Measurements from ENCODE around the gene SLC16A13.

SLC16A13 gene

DNA sequence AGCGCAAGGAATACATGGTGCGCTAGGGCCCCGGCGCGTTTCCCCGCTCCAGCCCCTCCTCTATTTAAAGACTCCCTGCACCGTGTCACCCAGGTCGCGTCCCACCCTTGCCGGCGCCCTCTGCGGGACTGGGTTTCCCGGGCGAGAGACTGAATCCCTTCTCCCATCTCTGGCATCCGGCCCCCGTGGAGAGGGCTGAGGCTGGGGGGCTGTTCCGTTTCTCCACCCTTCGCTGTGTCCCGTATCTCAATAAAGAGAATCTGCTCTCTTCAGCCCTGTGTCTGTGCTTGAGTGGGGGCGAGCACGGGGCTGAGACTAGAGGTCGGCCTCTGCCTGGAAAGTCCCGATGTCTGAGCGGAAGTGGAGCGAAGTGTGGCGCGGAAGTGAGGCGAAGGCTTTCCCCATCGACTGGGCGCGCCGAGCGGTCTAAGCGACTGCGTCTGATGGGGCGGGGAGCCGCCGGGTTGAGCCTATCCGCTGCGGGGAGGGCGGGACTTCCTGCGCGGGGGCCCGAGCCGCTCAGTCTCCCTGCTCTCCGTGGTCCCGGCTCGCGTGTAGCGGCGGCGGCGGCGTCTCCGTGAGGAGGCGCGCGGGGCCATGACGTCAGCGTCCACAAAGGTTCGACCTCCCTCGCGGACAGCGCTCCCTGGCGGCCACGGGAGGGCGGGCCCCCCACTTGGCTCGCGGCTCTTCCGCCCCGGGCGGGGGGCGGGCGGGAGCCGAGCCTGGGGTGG, 21.4 kb upstream of the SLC16A13 start:
- no peak for FAIRE-seq

DNA sequence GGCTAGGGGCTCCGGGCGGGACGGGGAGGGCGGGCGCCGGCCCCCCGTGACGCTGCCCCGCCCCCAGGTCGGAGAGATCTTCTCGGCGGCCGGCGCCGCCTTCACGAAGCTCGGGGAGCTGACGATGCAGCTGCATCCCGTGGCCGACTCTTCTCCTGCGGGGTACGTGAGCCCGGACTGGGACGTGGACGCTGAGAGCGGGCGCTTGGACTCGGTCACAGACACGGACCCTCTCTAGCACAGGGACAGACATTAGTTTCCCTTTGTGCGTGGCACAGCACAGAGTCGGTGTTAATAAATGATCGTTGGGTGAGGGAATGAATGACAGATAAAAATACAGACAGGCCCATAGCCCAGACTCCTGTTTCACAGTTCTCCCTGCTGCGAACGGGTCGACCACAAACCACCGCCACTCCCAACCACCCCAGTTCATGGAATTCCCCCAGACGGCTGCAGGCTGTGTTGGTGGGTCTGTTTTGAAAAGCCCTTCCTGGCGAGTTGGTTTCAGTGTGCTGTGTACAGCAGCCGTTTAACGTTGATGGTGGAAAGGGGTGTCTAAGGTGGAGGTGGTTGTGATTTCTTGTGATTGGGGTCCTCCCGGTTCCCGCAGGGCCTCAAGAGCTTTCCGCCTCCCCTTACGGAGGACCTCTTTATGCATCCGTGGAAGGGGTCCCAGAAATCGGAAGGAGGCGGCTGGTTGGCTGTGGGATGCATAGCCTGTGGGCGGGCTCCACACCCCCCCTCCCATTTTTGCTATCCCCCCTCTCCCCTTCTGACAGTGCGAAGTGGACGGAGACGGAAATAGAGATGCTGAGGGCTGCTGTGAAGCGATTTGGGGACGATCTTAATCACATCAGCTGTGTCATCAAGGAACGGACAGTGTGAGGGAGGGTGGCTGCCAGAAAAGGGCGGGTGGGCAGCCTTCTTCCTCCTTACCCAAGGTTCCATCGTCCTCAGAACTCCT, 20.5 kb upstream of the SLC16A13 start:
- no peak for FAIRE-seq

DNA sequence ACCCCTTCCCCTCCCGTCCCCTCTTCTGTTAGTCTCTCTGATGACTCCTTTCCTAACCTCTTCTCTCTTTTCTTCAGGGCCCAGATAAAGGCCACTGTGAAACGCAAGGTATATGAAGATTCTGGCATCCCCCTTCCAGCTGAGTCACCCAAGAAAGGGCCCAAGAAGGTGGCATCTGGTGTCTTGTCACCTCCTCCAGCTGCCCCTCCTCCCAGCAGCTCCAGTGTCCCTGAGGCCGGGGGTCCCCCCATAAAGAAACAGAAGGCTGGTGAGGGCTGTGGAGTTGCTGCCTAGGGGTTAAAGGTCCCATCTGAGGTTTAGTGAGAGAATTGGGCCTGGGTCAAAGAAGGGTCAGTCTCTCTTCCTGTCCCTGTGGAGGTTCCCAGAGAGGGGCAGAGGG, 19.4 kb upstream of the SLC16A13 start:
- no peak for FAIRE-seq

DNA sequence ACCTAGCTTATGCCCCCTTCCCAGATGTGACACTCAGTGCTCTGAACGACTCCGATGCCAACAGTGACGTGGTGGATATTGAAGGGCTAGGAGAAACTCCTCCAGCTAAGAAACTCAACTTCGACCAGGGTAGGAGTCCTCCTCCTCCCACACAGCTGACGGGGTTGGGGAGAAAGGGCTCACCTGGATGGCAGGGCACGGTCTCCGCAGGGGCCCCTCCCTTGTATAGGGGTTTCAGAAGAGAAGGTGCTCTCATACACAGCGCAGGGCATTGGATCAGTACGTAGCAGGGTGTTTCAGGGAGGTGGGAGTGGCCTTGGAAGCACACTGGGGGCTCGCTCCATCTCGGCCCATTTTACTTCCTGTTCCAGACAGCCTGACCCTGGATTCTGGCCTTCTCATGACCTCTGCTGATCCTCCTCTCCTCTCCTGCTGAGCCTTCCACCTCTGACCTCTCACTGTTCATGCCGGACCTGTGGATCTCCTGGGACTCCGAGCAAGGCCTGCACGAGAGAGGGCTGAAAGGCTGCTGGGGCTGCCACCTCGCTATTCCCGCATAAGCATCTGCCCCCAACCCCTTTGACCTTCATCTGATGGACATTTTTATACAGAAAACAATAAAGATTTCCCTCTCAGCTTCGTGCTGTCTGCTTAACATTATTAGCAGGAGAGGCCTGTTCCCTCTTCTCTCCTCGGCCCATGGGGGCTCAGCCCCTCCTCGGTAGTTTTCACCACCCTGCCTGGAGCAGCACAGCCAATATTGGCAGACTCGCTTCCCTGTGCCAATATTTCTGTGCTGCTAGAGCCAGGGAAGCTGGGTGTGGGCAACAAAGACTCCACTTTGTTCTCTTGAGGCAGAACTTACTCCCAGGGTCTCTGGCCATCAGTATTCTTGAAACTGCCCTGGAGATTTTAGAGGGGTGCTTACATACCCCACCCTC, 18.7 kb upstream of the SLC16A13 start:
- no peak for FAIRE-seq

DNA sequence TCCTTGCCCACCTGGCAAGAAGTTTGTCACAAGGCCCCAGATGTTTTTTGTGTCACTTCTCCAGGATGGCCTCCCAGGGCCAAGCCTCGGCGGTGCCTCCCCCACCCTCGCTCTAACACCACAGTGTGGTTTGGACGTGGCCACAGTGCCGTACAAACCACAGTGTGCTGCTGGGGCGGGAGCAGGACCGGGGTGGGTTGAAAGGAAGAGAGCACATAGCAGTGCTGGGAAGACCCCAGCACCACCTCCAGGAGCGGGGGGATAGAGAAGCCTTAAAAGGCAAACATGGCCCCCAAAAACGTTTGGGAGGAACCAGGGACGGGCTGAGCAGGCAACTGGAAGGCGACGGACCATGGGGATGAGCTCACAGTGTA, 18.0 kb upstream of the SLC16A13 start:
- no peak for FAIRE-seq

DNA sequence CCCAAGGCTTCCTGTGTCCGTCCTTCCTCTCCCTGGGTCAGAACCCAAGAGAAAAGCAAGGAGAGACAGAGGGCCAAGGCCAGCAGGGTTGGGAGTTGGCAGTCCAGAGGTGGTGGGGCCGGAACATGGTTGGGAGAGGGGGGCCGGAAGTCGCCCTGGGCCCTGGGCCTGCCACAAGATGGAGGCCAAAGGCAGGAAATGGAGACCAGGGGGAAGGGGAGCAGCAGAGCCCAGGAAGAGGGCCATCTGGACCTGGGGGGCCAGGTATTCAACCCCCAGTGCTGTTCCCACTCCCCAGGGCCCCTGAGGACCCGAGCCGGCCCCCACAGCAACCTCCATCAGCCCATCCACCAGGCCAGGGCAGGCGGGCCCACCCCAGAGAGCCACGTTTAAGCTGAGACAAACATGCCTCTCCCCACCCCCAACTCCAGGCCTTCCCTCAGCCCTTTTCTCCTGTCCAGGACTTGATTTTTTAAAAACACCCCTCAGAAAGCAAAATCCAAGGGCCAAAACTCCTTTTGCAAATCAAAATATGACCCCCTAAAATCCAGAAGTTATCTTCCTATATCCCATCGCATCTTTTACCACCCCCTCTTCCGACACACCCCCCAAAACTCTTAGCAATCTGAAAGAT, 17.4 kb upstream of the SLC16A13 start:
- no peak for FAIRE-seq

DNA sequence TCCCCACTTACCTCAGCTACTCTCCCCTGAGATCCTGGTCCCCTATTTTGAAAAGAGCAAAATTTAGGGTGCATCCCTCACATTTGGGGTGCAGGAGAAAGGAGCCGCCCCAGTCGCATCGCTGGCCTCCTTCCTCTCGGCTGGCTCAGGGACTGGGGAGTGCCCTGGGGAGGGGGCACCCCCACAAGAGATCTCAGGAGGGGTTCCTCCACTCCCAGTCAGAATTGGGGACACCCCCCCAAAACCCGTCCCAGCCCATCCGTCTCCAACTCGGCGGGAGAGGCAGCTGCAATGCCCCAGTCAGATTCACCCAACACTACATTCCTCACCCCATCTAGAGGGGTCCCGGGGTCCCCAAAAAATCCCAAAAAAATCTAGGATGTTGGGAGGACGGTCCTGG, 16.4 kb upstream of the SLC16A13 start:
- no peak for FAIRE-seq

DNA sequence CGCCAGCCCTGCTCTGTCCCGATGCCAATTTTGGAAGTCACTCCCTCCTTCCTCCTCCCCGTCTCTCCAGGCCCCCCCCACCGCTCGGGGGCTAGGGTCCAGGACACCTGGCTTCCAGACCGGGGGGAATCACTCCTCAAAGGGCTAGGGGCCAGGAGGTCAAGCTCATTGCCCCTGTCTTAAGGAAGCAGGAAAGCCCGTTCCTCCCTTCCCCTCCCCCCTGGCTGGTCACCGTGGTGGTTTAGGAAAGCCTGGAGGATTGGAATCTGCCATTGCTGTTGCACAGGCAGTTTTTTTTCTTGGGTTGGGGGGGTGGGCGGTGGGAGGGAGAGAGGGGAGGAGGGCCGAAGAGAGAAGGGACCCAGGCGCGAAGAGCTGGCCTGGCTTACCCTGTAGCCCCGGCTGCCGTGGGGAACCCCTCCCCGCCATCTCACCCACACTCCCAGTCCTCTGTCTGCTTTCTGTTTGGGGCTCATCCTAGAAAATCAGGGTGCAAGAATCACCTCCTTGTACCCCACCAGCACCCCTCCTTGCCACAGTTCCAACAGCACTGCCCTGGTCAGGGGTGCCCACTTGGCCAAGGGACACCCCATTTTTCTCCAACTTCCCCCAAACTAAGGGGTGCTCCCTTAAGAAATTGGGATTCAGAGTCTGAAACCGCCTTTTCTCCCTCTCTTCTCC, 15.8 kb upstream of the SLC16A13 start:
- no peak for FAIRE-seq

DNA sequence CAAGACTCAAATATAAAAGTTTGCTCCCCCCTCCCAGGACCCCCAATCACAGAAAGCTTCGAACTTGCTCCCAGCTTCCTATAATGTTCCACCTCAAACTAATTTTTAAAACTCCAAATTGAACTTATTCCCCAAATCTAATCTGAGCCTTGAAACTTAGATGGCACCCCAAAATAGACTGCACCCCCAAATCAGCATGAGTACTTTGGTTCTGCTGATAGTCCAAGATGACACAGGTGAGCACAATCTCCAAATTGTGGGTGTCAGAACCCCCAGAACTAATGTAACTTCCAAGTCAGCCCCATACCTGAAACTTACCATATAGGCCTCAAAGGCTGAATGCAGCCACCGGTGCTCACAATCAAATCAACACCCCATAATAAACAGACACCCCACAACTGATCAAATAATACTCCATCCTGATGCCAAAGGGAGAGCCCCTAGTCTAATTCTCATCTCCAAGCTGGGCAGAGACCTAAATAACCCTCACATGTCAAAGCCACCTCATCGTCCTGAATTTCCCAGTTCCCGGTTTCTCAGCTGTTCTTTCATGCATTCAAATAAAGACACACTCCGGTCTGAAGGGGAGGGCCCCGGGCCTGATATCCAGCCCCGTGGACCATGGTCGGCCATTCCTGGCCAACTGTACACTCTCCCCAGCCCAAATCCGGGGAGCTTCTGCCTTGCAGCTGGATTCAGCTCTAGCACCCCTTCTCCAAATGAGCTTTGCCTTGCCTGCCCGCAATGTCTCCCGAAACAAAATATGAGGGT, 14.7 kb upstream of the SLC16A13 start:
- no peak for FAIRE-seq

DNA sequence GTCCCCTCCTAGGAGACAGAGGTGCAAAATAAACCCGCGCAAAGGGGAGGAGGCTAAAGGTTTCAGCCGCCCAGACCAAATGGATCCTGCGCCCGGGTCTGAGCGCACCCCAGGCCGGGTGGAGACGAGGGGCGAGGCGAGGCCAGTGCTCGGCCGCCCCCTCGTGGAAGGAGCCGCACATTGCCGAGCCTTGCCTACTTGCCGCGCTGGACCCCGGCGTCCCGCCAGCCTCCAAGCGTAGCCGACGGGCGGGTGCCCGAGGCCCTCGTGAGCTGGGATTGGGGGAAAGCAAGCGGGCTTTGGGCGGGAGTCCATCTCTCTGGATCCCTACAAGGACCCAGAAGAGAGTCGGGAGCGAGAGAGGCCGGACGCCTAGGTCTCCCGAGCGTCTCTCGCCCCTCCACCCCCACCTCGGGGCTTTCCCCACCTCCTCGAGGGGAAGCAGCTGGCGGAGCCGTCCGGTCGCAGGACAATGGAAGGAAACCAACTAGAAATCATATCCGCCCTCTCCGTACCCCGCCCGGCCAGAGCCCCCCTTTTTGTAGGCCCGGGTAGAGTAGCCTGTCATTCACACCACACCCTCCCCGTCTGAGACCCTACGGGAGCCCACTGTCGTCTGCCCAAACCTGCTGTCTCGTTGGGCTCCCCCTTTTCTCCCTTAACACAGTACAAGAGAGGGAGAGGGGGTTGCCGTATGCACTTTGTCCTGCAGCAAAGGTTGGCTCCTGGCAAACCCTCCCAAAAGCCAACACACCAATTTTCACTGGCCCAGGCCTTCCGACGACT, 13.6 kb upstream of the SLC16A13 start:
- FAIRE-seq: no peak

DNA sequence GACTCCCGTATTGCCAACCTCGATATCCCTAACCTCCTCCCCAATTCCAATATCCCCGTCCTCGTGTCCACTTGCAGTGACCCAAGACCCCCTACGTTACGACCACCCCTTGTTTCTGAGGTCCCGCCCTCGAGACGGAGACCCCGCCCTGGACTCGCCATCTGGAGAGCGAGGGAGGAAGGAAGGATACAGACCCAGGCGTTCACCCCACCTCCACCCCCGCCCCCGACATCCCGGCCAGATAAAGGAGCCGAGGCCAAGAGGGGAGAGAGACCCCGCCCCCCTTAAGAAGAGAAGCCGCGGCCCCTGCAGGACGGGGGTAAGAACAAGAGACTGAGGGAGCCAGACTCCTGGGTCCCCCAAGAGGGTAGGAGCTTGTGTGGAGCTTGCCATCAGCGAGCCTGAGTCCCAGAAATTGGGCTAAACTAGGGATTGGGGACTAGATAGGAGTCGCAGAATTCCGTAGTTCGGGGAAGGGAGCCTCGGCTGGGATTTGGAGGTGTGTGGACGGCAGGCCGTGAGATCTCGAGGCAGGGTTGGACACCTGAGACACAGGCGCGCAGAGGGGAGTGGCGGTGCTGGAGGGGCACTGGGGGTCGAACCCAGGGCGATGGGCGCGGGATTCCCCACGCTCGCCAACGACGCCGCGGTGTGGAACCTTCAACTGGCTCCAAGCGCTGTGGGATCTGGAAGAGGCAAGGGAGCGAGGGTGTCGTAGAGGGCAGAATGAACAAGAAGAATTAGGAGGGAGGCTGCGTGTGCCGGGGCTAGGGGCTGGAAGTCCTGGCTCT, 12.8 kb upstream of the SLC16A13 start, which contains the start of gene BCL6B:
BCL6B (plus strand) TSS at position 270 of the 791 bp plus-strand sequence. CDS start 622 bp downstream, outside the sequence.
- FAIRE-seq: no peak

DNA sequence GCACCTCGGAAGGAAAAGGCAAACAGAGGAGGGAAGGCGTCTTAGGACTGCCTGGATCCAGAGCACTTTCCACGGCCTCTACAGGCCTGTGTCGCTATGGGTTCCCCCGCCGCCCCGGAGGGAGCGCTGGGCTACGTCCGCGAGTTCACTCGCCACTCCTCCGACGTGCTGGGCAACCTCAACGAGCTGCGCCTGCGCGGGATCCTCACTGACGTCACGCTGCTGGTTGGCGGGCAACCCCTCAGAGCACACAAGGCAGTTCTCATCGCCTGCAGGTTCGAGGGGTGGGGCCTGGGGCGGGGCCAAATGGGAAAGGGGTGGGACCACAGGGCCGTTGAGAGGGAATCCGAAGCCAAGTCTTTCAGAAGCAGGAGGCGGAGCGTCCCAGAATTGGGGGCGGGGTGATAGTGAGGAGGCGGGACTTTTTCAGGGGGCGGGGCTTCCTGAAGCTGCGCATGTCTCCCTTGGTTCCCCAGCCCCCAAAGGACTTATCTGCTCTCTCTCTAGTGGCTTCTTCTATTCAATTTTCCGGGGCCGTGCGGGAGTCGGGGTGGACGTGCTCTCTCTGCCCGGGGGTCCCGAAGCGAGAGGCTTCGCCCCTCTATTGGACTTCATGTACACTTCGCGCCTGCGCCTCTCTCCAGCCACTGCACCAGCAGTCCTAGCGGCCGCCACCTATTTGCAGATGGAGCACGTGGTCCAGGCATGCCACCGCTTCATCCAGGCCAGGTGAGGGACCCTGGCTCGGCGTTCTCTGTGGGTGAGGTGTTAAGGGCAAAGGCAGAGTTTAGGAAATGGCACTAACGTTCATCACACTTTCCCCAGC, 12.0 kb upstream of the SLC16A13 start:
- FAIRE-seq: no peak

DNA sequence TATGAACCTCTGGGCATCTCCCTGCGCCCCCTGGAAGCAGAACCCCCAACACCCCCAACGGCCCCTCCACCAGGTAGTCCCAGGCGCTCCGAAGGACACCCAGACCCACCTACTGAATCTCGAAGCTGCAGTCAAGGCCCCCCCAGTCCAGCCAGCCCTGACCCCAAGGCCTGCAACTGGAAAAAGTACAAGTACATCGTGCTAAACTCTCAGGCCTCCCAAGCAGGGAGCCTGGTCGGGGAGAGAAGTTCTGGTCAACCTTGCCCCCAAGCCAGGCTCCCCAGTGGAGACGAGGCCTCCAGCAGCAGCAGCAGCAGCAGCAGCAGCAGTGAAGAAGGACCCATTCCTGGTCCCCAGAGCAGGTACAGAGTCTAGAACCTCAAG, 11.4 kb upstream of the SLC16A13 start:
- FAIRE-seq: no peak

DNA sequence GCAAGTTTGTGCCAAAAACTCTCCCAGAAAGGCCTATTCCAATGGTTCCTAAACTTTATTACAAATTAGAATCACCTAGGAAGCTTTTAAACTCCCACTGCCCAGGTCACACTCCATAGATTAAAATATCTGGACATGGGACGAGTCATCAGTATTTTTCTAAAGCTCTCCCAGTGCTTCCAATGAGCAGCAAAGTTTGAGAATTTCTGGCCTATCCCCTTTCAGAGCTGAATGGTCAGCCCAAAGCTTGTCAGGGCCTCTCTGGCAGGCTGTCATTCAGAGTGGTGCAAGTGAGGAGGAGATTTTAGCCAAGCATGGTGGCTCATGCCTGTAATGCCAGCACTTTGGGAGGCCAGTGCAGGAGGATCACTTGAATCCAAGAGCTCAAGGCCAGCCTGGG, 10.6 kb upstream of the SLC16A13 start:
- no peak for FAIRE-seq

DNA sequence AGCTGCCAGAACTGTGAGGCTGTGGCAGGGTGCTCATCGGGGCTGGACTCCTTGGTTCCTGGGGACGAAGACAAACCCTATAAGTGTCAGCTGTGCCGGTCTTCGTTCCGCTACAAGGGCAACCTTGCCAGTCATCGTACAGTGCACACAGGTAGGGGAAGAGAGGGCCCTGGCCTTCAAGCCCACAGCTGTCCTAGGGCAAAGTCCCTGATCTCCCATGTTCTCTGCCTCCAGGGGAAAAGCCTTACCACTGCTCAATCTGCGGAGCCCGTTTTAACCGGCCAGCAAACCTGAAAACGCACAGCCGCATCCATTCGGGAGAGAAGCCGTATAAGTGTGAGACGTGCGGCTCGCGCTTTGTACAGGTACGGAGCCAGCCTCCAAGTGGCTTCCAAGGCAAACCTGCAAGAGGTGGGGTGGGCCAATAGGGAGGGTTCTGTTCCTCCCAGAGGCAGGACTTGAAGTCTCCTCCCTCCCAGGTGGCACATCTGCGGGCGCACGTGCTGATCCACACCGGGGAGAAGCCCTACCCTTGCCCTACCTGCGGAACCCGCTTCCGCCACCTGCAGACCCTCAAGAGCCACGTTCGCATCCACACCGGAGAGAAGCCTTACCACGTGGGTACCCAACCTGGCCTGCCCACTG, 9.2 kb upstream of the SLC16A13 start:
- FAIRE-seq: no peak

DNA sequence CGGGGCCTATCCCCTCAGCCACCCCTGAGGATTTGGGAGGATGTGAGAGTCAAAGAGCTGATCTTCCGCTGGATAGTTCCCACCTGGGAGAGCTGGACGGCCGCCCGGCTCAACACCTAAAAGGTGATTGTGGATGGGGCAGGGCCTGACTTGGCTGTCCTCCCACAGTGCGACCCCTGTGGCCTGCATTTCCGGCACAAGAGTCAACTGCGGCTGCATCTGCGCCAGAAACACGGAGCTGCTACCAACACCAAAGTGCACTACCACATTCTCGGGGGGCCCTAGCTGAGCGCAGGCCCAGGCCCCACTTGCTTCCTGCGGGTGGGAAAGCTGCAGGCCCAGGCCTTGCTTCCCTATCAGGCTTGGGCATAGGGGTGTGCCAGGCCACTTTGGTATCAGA, 8.5 kb upstream of the SLC16A13 start:
- no peak for FAIRE-seq

DNA sequence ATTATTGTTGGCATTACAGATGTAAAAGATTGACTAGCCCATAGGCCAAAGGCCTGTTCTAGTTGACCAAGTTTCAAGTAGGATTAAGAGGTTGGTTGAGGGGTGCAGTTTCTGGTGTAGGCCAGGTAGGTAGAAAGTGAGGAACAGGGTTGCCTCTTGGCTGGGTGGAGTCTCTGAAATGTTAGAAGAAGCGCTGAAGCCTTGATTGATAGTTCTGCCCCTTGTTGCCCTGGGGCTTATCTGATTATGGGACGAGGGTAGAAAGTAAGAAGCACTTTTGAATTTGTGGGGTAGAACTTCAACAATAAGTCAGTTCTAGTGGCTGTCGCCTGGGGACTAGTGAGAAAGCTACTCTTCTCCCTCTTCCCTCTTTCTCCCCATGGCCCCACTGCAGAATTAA, 6.7 kb upstream of the SLC16A13 start:
- no peak for FAIRE-seq

DNA sequence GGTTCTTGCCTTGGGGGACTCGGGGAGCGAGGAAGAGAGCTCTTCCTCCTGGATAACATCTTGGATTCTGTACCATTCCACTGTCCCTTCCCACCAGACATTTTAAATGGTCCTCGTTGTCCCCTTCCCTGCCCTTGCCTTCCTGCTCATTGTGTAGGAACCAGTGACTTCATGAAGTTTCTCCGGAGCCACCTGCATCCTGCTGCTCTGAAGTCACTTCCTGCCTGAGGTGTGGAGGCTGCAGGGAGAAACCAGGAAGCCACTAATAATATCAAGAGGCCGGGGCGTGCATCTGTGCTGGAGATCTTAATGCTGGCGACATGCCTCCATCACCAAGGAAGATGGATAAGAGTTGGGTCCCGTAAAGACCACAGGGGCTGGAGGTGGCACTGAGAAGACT, 6.2 kb upstream of the SLC16A13 start:
- no peak for FAIRE-seq

Measured in islet of Langerhans (tissue), 1 donor.